ENCODE data around the gene S1PR4.

GRCh38 chr19:3207461-3208242 is 29.1 kb downstream of the S1PR4 start:
- TF ChIP-seq CTCF (IDR thresholded peaks at IDR 0.05) (no peak), EP300 (IDR thresholded peaks at IDR 0.05) (no peak)
